SK-N-SH (cell line): ENCODE measurements around the gene CENPO. TPM values are rescaled to one million over a fixed set of nuclear protein-coding genes. Genes with fewer than 3 reads are reported as not detected.

ENCODE experiments used
- CTCF ChIA-PET: fragments of 300-600, 350-600 bp; formaldehyde crosslinking; extraction: SDS; loops from one replicate; lab custom pipeline; 2021; lab: Yijun Ruan, JAX
- POLR2A ChIA-PET: fragments of 350-600 bp; sonication (Branson Sonifier 250); formaldehyde crosslinking; extraction: SDS; loops from one replicate; lab custom pipeline; 2020; ENCODE audit warnings: antibody characterized with exemption, inconsistent platforms; lab: Yijun Ruan, JAX
- DNase-seq: peaks from one replicate; pipeline ENCODE4 v3.0.0; 2012
- H2AFZ ChIP-seq: fragments of 200-600 bp; sonication (generic); 2 replicates; pipeline ENCODE4 v1.8.1; 2016; ENCODE audit warnings: antibody characterized with exemption, mild to moderate bottlenecking, low read depth
- H3F3A ChIP-seq: fragments of 200-600 bp; sonication (generic); replicated peaks from 2 replicates; pipeline ENCODE3; 2016; ENCODE audit warnings: antibody characterized with exemption, mild to moderate bottlenecking; ENCODE audit not compliant: insufficient read depth
- H3K27ac ChIP-seq, 2 experiments: fragments of 200-500 bp in 1 of 2; fragments of 200-600 bp in 1 of 2; sonication (Bioruptor generic) in 1 of 2; sonication (generic), shearing (Covaris generic) in 1 of 2; 2 replicates each; pipeline versions ENCODE4 v1.5.1 to v1.6.1; 2014 to 2016; ENCODE audit warnings: low read depth in 2 of 2, inconsistent platforms in 1 of 2, low read length in 1 of 2, mild to moderate bottlenecking in 1 of 2, mixed read lengths in 1 of 2
- H3K27me3 ChIP-seq: fragments of 200-600 bp; sonication (generic), shearing (Covaris generic); 2 replicates; pipeline ENCODE4 v1.6.1; 2016; ENCODE audit warnings: mixed run types; ENCODE audit not compliant: insufficient read depth
- H3K36me3 ChIP-seq, 2 experiments: fragments of 200-500 bp in 1 of 2; fragments of 200-600 bp in 1 of 2; sonication (Bioruptor generic) in 1 of 2; sonication (generic) in 1 of 2; replicated peaks in 1 of 2; 2 replicates each; pipeline versions ENCODE3 to v1.5.1; 2014 to 2016; ENCODE audit warnings: low read length in 1 of 2, mild to moderate bottlenecking in 1 of 2; ENCODE audit not compliant: insufficient read depth in 2 of 2, control insufficient read depth in 1 of 2
- H3K4me1 ChIP-seq, 2 experiments: fragments of 200-500 bp in 1 of 2; fragments of 200-600 bp in 1 of 2; sonication (Bioruptor generic) in 1 of 2; sonication (generic), shearing (Covaris generic) in 1 of 2; 2 replicates each; pipeline versions ENCODE4 v1.5.1 to v1.6.1; 2014 to 2016; ENCODE audit warnings: low read depth in 1 of 2, low read length in 1 of 2, mixed run types in 1 of 2; ENCODE audit not compliant: insufficient read depth in 2 of 2, control insufficient read depth in 1 of 2
- H3K4me2 ChIP-seq: fragments of 200-600 bp; sonication (generic), shearing (Covaris generic); 2 replicates; pipeline ENCODE4 v1.6.1; 2017; ENCODE audit warnings: mixed run types
- H3K4me3 ChIP-seq, 2 experiments: fragments of 200-500 bp in 1 of 2; fragments of 200-600 bp in 1 of 2; sonication (Bioruptor generic) in 1 of 2; sonication (generic), shearing (Covaris generic) in 1 of 2; 2 replicates each; pipeline versions ENCODE4 v1.5.1 to v1.8.1; 2014 to 2016; ENCODE audit warnings: low read depth in 2 of 2, inconsistent platforms in 1 of 2, low read length in 1 of 2, mild to moderate bottlenecking in 1 of 2, mixed read lengths in 1 of 2, moderate library complexity in 1 of 2
- H3K79me2 ChIP-seq: fragments of 200-600 bp; sonication (generic); 2 replicates; pipeline ENCODE4 v1.8.1; 2017; ENCODE audit warnings: mild to moderate bottlenecking; ENCODE audit not compliant: insufficient read depth
- H3K9ac ChIP-seq: fragments of 200-600 bp; sonication (generic); 2 replicates; pipeline ENCODE4 v1.6.1; 2017; ENCODE audit warnings: mixed run types
- H3K9me2 ChIP-seq: fragments of 200-600 bp; sonication (generic); 2 replicates; pipeline ENCODE4 v1.6.1; 2017; ENCODE audit warnings: mixed run types
- H3K9me3 ChIP-seq: fragments of 200-600 bp; sonication (generic); 2 replicates; pipeline ENCODE4 v1.6.1; 2017; ENCODE audit warnings: mixed run types, mild to moderate bottlenecking, moderate library complexity
- H4K20me1 ChIP-seq: fragments of 200-600 bp; sonication (generic); 2 replicates; pipeline ENCODE4 v1.6.1; 2017; ENCODE audit warnings: mild to moderate bottlenecking, mixed run types; ENCODE audit not compliant: insufficient read depth
- CHD2 ChIP-seq: fragments of 150-350 bp; IDR thresholded peaks from 2 replicates; pipeline ENCODE4 v1.6.1; 2018; ENCODE audit warnings: low read length; ENCODE audit not compliant: partially characterized antibody
- ELF1 ChIP-seq: IDR thresholded peaks from 2 replicates; pipeline ENCODE4 v1.4.0; 2012
- EP300 ChIP-seq, 2 experiments: IDR thresholded peaks; 2 replicates each; pipeline versions ENCODE4 v1.4.0 to v1.6.1; 2012; ENCODE audit warnings: borderline replicate concordance in 1 of 2, low read depth in 1 of 2, low read length in 1 of 2
- FOSL2 ChIP-seq: IDR thresholded peaks from 2 replicates; pipeline ENCODE4 v1.4.0; 2012; ENCODE audit warnings: low read depth, mild to moderate bottlenecking, moderate library complexity, borderline replicate concordance
- GABPA ChIP-seq: IDR thresholded peaks from 2 replicates; pipeline ENCODE4 v1.4.0; 2012; ENCODE audit warnings: low read depth, mild to moderate bottlenecking
- GATA2 ChIP-seq: sonication (generic); formaldehyde crosslinking; IDR thresholded peaks from 2 replicates; pipeline ENCODE4 v1.5.0; 2020; ENCODE audit warnings: mild to moderate bottlenecking, missing genetic modification reagents
- IRF3 ChIP-seq: fragments of 150-350 bp; IDR thresholded peaks from 2 replicates; pipeline ENCODE4 v1.6.1; 2016; ENCODE audit warnings: mild to moderate bottlenecking, low read depth, low read length
- MEF2A ChIP-seq: IDR thresholded peaks from 2 replicates; pipeline ENCODE4 v1.4.0; 2012; ENCODE audit warnings: low read depth, borderline replicate concordance
- NFIC ChIP-seq: IDR thresholded peaks from 2 replicates; pipeline ENCODE4 v1.4.0; 2012; ENCODE audit warnings: borderline replicate concordance
- RAD21 ChIP-seq: IDR thresholded peaks from 2 replicates; pipeline ENCODE4 v1.6.1; 2012; ENCODE audit warnings: mild to moderate bottlenecking, low read length
- RCOR1 ChIP-seq: fragments of 150-350 bp; IDR thresholded peaks from 2 replicates; pipeline ENCODE4 v1.6.1; 2017; ENCODE audit warnings: antibody characterized with exemption, low read length
- RXRA ChIP-seq: IDR thresholded peaks from 2 replicates; pipeline ENCODE4 v1.4.0; 2012; ENCODE audit warnings: low read depth, mild to moderate bottlenecking, borderline replicate concordance
- SMC3 ChIP-seq: IDR thresholded peaks from 2 replicates; pipeline ENCODE4 v1.6.1; 2012; ENCODE audit warnings: low read depth, low read length, improper control_type of control experiment
- TCF12 ChIP-seq: IDR thresholded peaks from 2 replicates; pipeline ENCODE4 v1.4.0; 2012
- YY1 ChIP-seq: IDR thresholded peaks from 2 replicates; pipeline ENCODE4 v1.4.0; 2012; ENCODE audit warnings: low read depth, mild to moderate bottlenecking
- WGBS: methylation state at CpG from one replicate; pipeline ENCODE4 v1.1.6; 2017; ENCODE audit warnings: low lambda C conversion rate; 5-methylcytosine and 5-hydroxymethylcytosine counted together
- polyA plus RNA-seq, 3 experiments: library from polyadenylated mRNA; depleted of rRNA; stranded (reverse); fragments of >200 nt; gene quantifications; 2 replicates each; pipeline ENCODE4 v1.2.3, GENCODE V29; 2012
- TF ChIP-seq, protein P1 (sequence below): fragments of 200-600 bp; sonication (generic); IDR thresholded peaks from 2 replicates; pipeline ENCODE4 v1.6.1; 2017; ENCODE audit warnings: antibody characterized with exemption, mild to moderate bottlenecking, moderate library complexity
- TF ChIP-seq, protein P2 (sequence below): IDR thresholded peaks from 2 replicates; pipeline ENCODE4 v1.4.0; 2012; ENCODE audit warnings: low read depth, borderline replicate concordance
- TF ChIP-seq, protein P3 (sequence below): IDR thresholded peaks from 2 replicates; pipeline ENCODE4 v1.4.0; 2012; ENCODE audit warnings: low read depth

The CENPO gene
- polyA plus RNA-seq, 1 of the 3 experiments (the other 2 are of a cell fraction): 18.3 TPM

DNA sequence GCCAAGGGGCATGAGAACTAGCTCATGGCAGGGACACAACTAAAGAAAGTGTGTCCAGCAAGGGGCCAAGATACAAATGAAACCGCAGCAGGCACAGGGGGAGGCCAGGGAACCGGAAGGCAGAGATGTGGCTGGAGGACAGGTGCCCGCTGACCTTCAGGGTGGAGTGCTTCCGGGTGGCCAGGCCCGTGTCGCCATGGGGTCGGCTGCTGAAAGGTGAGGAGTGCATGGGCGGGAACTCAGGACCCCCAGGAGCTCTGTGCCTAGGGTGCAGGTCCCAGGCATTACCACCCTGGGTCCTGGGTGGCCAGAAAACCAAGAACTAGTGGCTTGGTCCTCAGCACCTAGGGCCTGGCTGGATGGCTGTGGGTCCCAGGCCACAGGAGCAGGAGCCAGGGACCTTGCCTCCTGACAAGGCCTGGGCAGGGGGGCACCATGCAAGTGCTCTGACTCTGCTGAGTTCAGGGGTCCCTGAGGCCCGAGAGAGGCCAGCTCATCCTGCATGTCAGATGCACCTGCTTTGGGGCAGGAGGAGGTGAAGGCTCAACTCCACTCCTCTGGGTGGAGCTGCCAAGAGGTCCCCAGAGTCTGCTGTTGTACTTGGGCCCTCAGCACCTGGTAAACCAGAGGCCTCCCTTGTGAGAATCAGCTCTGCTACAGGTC, 50.9 kb downstream of the CENPO start:
- H3K79me2 ChIP-seq: no peaks in the 10 kb centered on the region
- ChIA-PET POLR2A (no interaction called here), CTCF (interaction anchor here (1.6 kb wide), 1 partner anchor 17 kb away, joined by 7 read pairs; no protein-coding TSS in a partner anchor)
- H3K27me3 ChIP-seq: no peaks in the 10 kb centered on the region
- DNase-seq: no peak
- no peak for TF ChIP-seq EP300 (IDR thresholded peaks at IDR 0.05; ENCODE audit: borderline replicate concordance in 1 of 2, low read depth in 1 of 2, low read length in 1 of 2)
- TF ChIP-seq, protein P1, sequence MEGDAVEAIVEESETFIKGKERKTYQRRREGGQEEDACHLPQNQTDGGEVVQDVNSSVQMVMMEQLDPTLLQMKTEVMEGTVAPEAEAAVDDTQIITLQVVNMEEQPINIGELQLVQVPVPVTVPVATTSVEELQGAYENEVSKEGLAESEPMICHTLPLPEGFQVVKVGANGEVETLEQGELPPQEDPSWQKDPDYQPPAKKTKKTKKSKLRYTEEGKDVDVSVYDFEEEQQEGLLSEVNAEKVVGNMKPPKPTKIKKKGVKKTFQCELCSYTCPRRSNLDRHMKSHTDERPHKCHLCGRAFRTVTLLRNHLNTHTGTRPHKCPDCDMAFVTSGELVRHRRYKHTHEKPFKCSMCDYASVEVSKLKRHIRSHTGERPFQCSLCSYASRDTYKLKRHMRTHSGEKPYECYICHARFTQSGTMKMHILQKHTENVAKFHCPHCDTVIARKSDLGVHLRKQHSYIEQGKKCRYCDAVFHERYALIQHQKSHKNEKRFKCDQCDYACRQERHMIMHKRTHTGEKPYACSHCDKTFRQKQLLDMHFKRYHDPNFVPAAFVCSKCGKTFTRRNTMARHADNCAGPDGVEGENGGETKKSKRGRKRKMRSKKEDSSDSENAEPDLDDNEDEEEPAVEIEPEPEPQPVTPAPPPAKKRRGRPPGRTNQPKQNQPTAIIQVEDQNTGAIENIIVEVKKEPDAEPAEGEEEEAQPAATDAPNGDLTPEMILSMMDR: no peak
- no peak for TF ChIP-seq RCOR1
- no peak for TF ChIP-seq MEF2A
- TF ChIP-seq TCF12: no peak
- TF ChIP-seq, protein P2, sequence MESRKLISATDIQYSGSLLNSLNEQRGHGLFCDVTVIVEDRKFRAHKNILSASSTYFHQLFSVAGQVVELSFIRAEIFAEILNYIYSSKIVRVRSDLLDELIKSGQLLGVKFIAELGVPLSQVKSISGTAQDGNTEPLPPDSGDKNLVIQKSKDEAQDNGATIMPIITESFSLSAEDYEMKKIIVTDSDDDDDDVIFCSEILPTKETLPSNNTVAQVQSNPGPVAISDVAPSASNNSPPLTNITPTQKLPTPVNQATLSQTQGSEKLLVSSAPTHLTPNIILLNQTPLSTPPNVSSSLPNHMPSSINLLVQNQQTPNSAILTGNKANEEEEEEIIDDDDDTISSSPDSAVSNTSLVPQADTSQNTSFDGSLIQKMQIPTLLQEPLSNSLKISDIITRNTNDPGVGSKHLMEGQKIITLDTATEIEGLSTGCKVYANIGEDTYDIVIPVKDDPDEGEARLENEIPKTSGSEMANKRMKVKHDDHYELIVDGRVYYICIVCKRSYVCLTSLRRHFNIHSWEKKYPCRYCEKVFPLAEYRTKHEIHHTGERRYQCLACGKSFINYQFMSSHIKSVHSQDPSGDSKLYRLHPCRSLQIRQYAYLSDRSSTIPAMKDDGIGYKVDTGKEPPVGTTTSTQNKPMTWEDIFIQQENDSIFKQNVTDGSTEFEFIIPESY: no peak
- no peak for TF ChIP-seq RXRA
- no peak overlapping the region for H3K27ac ChIP-seq
- no peak overlapping the region for H3K4me2 ChIP-seq
- no peaks in the 10 kb centered on the region for H3K9me3 ChIP-seq
- no peak overlapping the region for H2AFZ ChIP-seq
- H3K9ac ChIP-seq: no peak overlapping the region
- no peaks in the 10 kb centered on the region for H3K4me1 ChIP-seq
- no peaks in the 10 kb centered on the region for H3K36me3 ChIP-seq
- WGBS: 93% methylated on average over 6 of the region's 9 CpGs
- no peak overlapping the region for H3K4me3 ChIP-seq
- H3K9me2 ChIP-seq: no peaks in the 10 kb centered on the region
- no peaks in the 10 kb centered on the region for H3F3A ChIP-seq
- no peaks in the 10 kb centered on the region for H4K20me1 ChIP-seq

- 100% methylated on average over 2 of the region's 5 CpGs for WGBS
- no peak overlapping the region for H2AFZ ChIP-seq
- H3K27ac ChIP-seq: no peak overlapping the region
- no peak overlapping the region for H3K4me3 ChIP-seq
- no peaks in the 10 kb centered on the region for H3K79me2 ChIP-seq
- H3K27me3 ChIP-seq: no peaks in the 10 kb centered on the region
- no peaks in the 10 kb centered on the region for H4K20me1 ChIP-seq
- H3K4me1 ChIP-seq: no peaks in the 10 kb centered on the region
- no peak for DNase-seq
- ChIA-PET POLR2A (interaction anchor here (0.7 kb wide), 1 partner anchor 26 kb away, joined by 3 read pairs; no protein-coding TSS in a partner anchor), CTCF (interaction anchor here (1.6 kb wide), 2 partner anchors 18 to 436 kb away, joined by 3 to 6 read pairs; no protein-coding TSS in a partner anchor)
- H3K9me2 ChIP-seq: no peaks in the 10 kb centered on the region
- no peak overlapping the region for H3K4me2 ChIP-seq
- no peaks in the 10 kb centered on the region for H3F3A ChIP-seq
- H3K9ac ChIP-seq: no peak overlapping the region
- no peaks in the 10 kb centered on the region for H3K9me3 ChIP-seq
- TF ChIP-seq, protein P2: no peak
- TF ChIP-seq SMC3 (no peak), NFIC (no peak), ELF1 (no peak), GABPA (no peak), IRF3 (no peak), FOSL2 (no peak), GATA2 (CRISPR knock-in tag) (no peak), YY1 (no peak), RAD21 (no peak), CHD2 (no peak)
- TF ChIP-seq, protein P3, sequence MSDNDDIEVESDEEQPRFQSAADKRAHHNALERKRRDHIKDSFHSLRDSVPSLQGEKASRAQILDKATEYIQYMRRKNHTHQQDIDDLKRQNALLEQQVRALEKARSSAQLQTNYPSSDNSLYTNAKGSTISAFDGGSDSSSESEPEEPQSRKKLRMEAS: no peak
- H3K36me3 ChIP-seq: no peaks in the 10 kb centered on the region
These were observed 52.5 kb downstream of the CENPO start for GRCh38 chr2:24845691-24846090.
